Activated naive CD4-positive, alpha-beta T cell (primary cell): Measurements from ENCODE around the gene COMTD1.
A peak's percentile ranks its signal among the peaks of the same experiment; 100 is the strongest.

Source experiments
- DNase-seq, 4 experiments: peaks; one replicate each; lab custom pipeline; 2025; lab: John Stamatoyannopoulos, UW

COMTD1 gene

GRCh38 chr10:75235375-75236177 lies at the start of gene COMTD1:
COMTD1 (minus strand) TSS chr10:75235957; CDS start chr10:75235928, 29 bp downstream.
- peak; percentile 81 to 92 (median 82) for DNase-seq

GRCh38 chr10:75283671-75284470 lies 48.1 kb upstream of the COMTD1 start:
- DNase-seq, result no peak

- no peak for DNase-seq
Observed at GRCh38 chr10:75283078-75283670, 47.4 kb upstream of the COMTD1 start.

GRCh38 chr10:75281974-75282373 lies 46.2 kb upstream of the COMTD1 start:
- DNase-seq, result no peak

- DNase-seq, result no peak
Observed at GRCh38 chr10:75280236-75280635, 44.5 kb upstream of the COMTD1 start.

GRCh38 chr10:75276069-75276872 lies 40.5 kb upstream of the COMTD1 start:
- DNase-seq, result no peak

- DNase-seq, result no peak
Observed at GRCh38 chr10:75272896-75273295, 37.1 kb upstream of the COMTD1 start.

GRCh38 chr10:75272094-75272493 lies 36.3 kb upstream of the COMTD1 start:
- no peak for DNase-seq

- DNase-seq, result no peak
Observed at GRCh38 chr10:75269605-75270004, 33.8 kb upstream of the COMTD1 start.

- DNase-seq, result no peak
Observed at GRCh38 chr10:75266945-75267344, 31.2 kb upstream of the COMTD1 start.

- no peak for DNase-seq
Observed at GRCh38 chr10:75265856-75266255, 30.1 kb upstream of the COMTD1 start.

- DNase-seq, result no peak
Observed at GRCh38 chr10:75263806-75264205, 28.0 kb upstream of the COMTD1 start.

- DNase-seq, result no peak
Observed at GRCh38 chr10:75261813-75262705, 26.3 kb upstream of the COMTD1 start.

GRCh38 chr10:75260990-75261389 lies 25.2 kb upstream of the COMTD1 start:
- DNase-seq, result no peak

- DNase-seq, result no peak
Observed at GRCh38 chr10:75254739-75255138, 19.0 kb upstream of the COMTD1 start.

- DNase-seq, result no peak
Observed at GRCh38 chr10:75253281-75254220, 17.8 kb upstream of the COMTD1 start.

- DNase-seq, result no peak
Observed at GRCh38 chr10:75250934-75251333, 15.2 kb upstream of the COMTD1 start.

GRCh38 chr10:75247797-75248196 lies 12.0 kb upstream of the COMTD1 start:
- no peak for DNase-seq

GRCh38 chr10:75246506-75246905 lies 10.7 kb upstream of the COMTD1 start:
- no peak for DNase-seq
